ENCODE results near the gene PCDHGA1.
A peak's percentile ranks its signal among the peaks of the same experiment; 100 is the strongest.
"Not testable (repeated sequence)": the region's sequence is repeated elsewhere in the genome, so short reads cannot be mapped to it uniquely, and the experiment has no call there.

Gene PCDHGA1

GRCh38 chr5:141411575-141411974 is 81.3 kb downstream of the PCDHGA1 start:
- H3K27me3 ChIP-seq (ENCODE audit: insufficient read depth, low read length), result no peaks in the 10 kb centered on the region
- WGBS (ENCODE audit: extremely low coverage, insufficient coverage, insufficient read length), result no CpG with 5 or more reads among the region's 3 CpGs
- peaks cover 16 to 20% of the 10 kb centered on the region in 2 experiments for H3K36me3 ChIP-seq (ENCODE audit: control insufficient read depth in 1 of 2, insufficient read depth in 2 of 2, low read length in 2 of 2)

DNA sequence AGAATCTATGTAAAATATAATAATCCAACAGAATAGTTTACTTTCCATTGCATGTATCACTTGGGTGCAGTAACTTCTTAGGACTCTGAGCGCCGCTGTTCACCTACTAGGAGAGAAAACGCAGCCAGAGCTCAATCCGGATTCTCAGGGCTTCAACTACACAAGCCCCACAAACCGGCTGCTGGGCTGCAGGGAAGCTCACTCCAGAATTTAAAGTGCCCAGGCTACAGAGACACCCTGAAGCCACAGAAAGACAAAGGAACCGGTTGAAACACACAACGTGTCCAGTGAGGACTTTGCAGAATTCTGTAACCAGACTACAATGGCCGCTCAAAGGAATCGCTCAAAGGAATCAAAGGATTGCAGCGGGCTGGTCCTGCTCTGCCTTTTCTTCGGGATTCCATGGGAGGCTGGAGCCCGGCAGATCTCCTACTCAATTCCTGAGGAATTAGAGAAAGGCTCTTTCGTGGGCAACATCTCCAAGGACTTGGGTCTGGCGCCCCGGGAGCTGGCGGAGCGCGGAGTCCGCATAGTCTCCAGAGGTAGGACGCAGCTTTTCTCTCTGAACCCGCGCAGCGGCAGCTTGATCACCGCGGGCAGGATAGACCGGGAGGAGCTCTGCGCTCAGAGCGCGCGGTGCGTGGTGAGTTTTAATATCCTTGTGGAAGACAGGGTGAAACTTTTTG is 82.7 kb downstream of the PCDHGA1 start, which contains the start of gene PCDHGA10:
PCDHGA10 (plus strand) TSS at position 134 of the 686 bp plus-strand sequence; CDS start at position 323, 189 bp downstream.
- H2BK12ac ChIP-seq (ENCODE audit: low read length), result no peak within 1 kb of the TSS
- no peaks in the 10 kb centered on the region for H3K27me3 ChIP-seq (ENCODE audit: insufficient read depth, low read length)
- H2BK120ac ChIP-seq (ENCODE audit: insufficient read depth, low read length, poor library complexity), result no peak within 1 kb of the TSS
- H4K12ac ChIP-seq (ENCODE audit: low read depth, low read length), result no peak within 1 kb of the TSS
- peaks cover 5% of the 10 kb centered on the region for H3K79me1 ChIP-seq (ENCODE audit: low read length)
- H2AFZ ChIP-seq (ENCODE audit: insufficient read depth, low read length, poor library complexity), result no peak within 1 kb of the TSS
- H3K4me1 ChIP-seq (ENCODE audit: control insufficient read depth in 1 of 2, insufficient read depth in 2 of 2, low read length in 2 of 2), result peaks cover 4% of the 10 kb centered on the region in 2 experiments
- peaks cover 22% of the 10 kb centered on the region for H3K9me3 ChIP-seq (ENCODE audit: insufficient read depth, low read depth, low read length)
- peak within 1 kb of the TSS; percentile 32 for H4K91ac ChIP-seq (ENCODE audit: low read depth, low read length)
- H3K14ac ChIP-seq (ENCODE audit: low read length), result peak within 1 kb of the TSS; percentile 34
- H3K36me3 ChIP-seq (ENCODE audit: control insufficient read depth in 1 of 2, insufficient read depth in 2 of 2, low read length in 2 of 2), result peaks cover 16 to 20% of the 10 kb centered on the region in 2 experiments
- H3K27ac ChIP-seq (ENCODE audit: low read depth, low read length), result no peak within 1 kb of the TSS
- no peak within 1 kb of the TSS for H2BK5ac ChIP-seq (ENCODE audit: low read depth, low read length, poor library complexity)
- no peak within 1 kb of the TSS for H2AK5ac ChIP-seq (ENCODE audit: low read length)
- peak; percentile 69 to 84 for DNase-seq
- peak within 1 kb of the TSS; percentile 39 for H3K9ac ChIP-seq (ENCODE audit: low read length)
- no CpG with 5 or more reads among the region's 31 CpGs for WGBS (ENCODE audit: extremely low coverage, insufficient coverage, insufficient read length)
- H3K23ac ChIP-seq (ENCODE audit: low read length), result no peak within 1 kb of the TSS
- H3K18ac ChIP-seq (ENCODE audit: low read length), result peak within 1 kb of the TSS; percentile 27
- H4K8ac ChIP-seq (ENCODE audit: low read depth, low read length), result no peak within 1 kb of the TSS
- H3K79me2 ChIP-seq (ENCODE audit: control insufficient read depth, insufficient read depth, low read length, poor library complexity), result no peaks in the 10 kb centered on the region
- no peak within 1 kb of the TSS for H3K4ac ChIP-seq (ENCODE audit: low read depth, low read length)
- H3K4me3 ChIP-seq (ENCODE audit: low read depth, low read length), result peak within 1 kb of the TSS; percentile 70
- H3K4me2 ChIP-seq (ENCODE audit: low read length), result peak within 1 kb of the TSS; percentile 62

More at GRCh38 chr5:141411575-141411974, 81.3 kb downstream of the PCDHGA1 start:
- Histone ChIP-seq H3K79me1 (ENCODE audit: low read length) (no peaks in the 10 kb centered on the region), H3K9ac (ENCODE audit: low read length) (no peak overlapping the region), H3K79me2 (ENCODE audit: control insufficient read depth, insufficient read depth, low read length, poor library complexity) (no peaks in the 10 kb centered on the region), H3K14ac (ENCODE audit: low read length) (no peak overlapping the region), H4K12ac (ENCODE audit: low read depth, low read length) (no peak overlapping the region), H3K9me3 (ENCODE audit: insufficient read depth, low read depth, low read length) (peaks cover 20% of the 10 kb centered on the region), H2BK5ac (ENCODE audit: low read depth, low read length, poor library complexity) (no peak overlapping the region), H3K4me1 (ENCODE audit: control insufficient read depth in 1 of 2, insufficient read depth in 2 of 2, low read length in 2 of 2) (peaks cover 3 to 4% of the 10 kb centered on the region in 2 experiments), H3K18ac (ENCODE audit: low read length) (no peak overlapping the region), H4K91ac (ENCODE audit: low read depth, low read length) (no peak overlapping the region), H2BK12ac (ENCODE audit: low read length) (no peak overlapping the region), H3K4me3 (ENCODE audit: low read depth, low read length) (no peak overlapping the region), H2AK5ac (ENCODE audit: low read length) (no peak overlapping the region), H3K27ac (ENCODE audit: low read depth, low read length) (no peak overlapping the region), H3K4me2 (ENCODE audit: low read length) (no peak overlapping the region), H3K23ac (ENCODE audit: low read length) (no peak overlapping the region), H3K4ac (ENCODE audit: low read depth, low read length) (no peak overlapping the region), H2AFZ (ENCODE audit: insufficient read depth, low read length, poor library complexity) (no peak overlapping the region), H4K8ac (ENCODE audit: low read depth, low read length) (no peak overlapping the region), H2BK120ac (ENCODE audit: insufficient read depth, low read length, poor library complexity) (no peak overlapping the region)
- DNase-seq, result no peak

DNA sequence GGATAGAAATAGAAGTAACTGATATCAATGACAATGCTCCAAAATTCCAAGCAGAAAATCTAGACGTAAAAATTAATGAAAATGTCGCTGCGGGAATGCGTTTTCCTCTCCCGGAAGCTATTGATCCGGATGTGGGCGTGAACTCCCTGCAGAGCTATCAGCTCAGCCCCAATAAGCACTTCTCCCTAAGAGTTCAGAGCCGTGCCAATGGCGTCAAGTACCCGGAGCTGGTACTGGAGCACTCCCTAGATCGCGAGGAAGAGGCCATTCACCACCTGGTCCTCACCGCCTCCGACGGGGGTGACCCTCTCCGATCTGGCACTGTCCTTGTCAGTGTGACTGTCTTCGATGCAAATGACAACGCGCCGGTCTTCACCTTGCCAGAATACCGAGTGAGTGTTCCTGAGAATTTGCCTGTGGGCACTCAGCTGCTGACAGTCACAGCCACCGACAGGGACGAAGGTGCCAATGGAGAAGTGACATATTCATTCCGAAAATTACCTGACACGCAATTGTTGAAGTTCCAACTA is 83.3 kb downstream of the PCDHGA1 start:
- peak overlapping the region; percentile 70 for H3K4me3 ChIP-seq (ENCODE audit: low read depth, low read length)

DNA sequence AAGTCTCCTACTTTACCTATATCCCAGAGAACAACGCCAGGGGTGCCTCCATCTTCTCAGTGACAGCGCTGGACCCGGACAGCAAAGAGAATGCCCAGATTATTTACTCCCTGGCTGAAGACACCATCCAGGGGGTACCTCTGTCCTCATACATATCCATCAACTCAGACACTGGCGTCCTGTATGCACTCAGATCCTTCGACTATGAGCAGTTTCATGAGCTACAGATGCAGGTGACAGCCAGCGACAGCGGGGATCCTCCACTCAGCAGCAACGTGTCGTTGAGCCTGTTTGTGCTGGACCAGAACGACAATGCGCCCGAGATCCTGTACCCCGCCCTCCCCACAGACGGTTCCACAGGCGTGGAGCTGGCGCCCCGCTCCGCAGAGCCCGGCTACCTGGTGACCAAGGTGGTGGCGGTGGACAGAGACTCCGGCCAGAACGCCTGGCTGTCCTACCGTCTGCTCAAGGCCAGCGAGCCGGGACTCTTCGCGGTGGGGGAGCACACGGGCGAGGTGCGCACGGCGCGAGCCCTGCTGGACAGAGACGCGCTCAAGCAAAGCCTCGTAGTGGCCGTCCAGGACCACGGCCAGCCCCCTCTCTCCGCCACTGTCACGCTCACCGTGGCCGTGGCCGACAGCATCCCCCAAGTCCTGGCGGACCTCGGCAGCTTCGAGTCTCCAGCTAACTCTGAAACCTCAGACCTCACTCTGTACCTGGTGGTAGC is 84.4 kb downstream of the PCDHGA1 start:
- H4K91ac ChIP-seq (ENCODE audit: low read depth, low read length); H4K8ac ChIP-seq (ENCODE audit: low read depth, low read length); H3K4me1 ChIP-seq (ENCODE audit: control insufficient read depth in 1 of 2, insufficient read depth in 2 of 2, low read length in 2 of 2); H3K79me1 ChIP-seq (ENCODE audit: low read length); H3K23ac ChIP-seq (ENCODE audit: low read length); H3K27me3 ChIP-seq (ENCODE audit: insufficient read depth, low read length); DNase-seq; H3K18ac ChIP-seq (ENCODE audit: low read length); H3K14ac ChIP-seq (ENCODE audit: low read length); H2BK12ac ChIP-seq (ENCODE audit: low read length); H3K4me3 ChIP-seq (ENCODE audit: low read depth, low read length); H3K9ac ChIP-seq (ENCODE audit: low read length); H2BK5ac ChIP-seq (ENCODE audit: low read depth, low read length, poor library complexity); H3K4me2 ChIP-seq (ENCODE audit: low read length); H2BK120ac ChIP-seq (ENCODE audit: insufficient read depth, low read length, poor library complexity); H2AFZ ChIP-seq (ENCODE audit: insufficient read depth, low read length, poor library complexity); H3K27ac ChIP-seq (ENCODE audit: low read depth, low read length); H2AK5ac ChIP-seq (ENCODE audit: low read length); H4K12ac ChIP-seq (ENCODE audit: low read depth, low read length); H3K4ac ChIP-seq (ENCODE audit: low read depth, low read length); H3K79me2 ChIP-seq (ENCODE audit: control insufficient read depth, insufficient read depth, low read length, poor library complexity): not testable (repeated sequence)
- WGBS (ENCODE audit: extremely low coverage, insufficient coverage, insufficient read length), result no CpG with 5 or more reads among the region's 46 CpGs
- Histone ChIP-seq H3K36me3 (ENCODE audit: control insufficient read depth in 1 of 2, insufficient read depth in 2 of 2, low read length in 2 of 2) (peaks cover 23 to 27% of the 10 kb centered on the region in 2 experiments), H3K9me3 (ENCODE audit: insufficient read depth, low read depth, low read length) (peaks cover 27% of the 10 kb centered on the region)

More for the DNA sequence above, 83.3 kb downstream of the PCDHGA1 start:
- Histone ChIP-seq H3K18ac (ENCODE audit: low read length) (no peak overlapping the region), H3K14ac (ENCODE audit: low read length) (no peak overlapping the region), H3K36me3 (ENCODE audit: control insufficient read depth in 1 of 2, insufficient read depth in 2 of 2, low read length in 2 of 2) (peaks cover 16 to 23% of the 10 kb centered on the region in 2 experiments), H3K4me1 (ENCODE audit: control insufficient read depth in 1 of 2, insufficient read depth in 2 of 2, low read length in 2 of 2) (peaks cover 6 to 8% of the 10 kb centered on the region in 2 experiments), H3K27me3 (ENCODE audit: insufficient read depth, low read length) (no peaks in the 10 kb centered on the region), H3K9me3 (ENCODE audit: insufficient read depth, low read depth, low read length) (peaks cover 24% of the 10 kb centered on the region), H2BK120ac (ENCODE audit: insufficient read depth, low read length, poor library complexity) (no peak overlapping the region), H3K79me1 (ENCODE audit: low read length) (peaks cover 5% of the 10 kb centered on the region), H2BK12ac (ENCODE audit: low read length) (no peak overlapping the region), H2BK5ac (ENCODE audit: low read depth, low read length, poor library complexity) (no peak overlapping the region), H3K23ac (ENCODE audit: low read length) (no peak overlapping the region), H3K4ac (ENCODE audit: low read depth, low read length) (no peak overlapping the region), H3K9ac (ENCODE audit: low read length) (no peak overlapping the region), H3K27ac (ENCODE audit: low read depth, low read length) (no peak overlapping the region), H3K79me2 (ENCODE audit: control insufficient read depth, insufficient read depth, low read length, poor library complexity) (no peaks in the 10 kb centered on the region), H4K8ac (ENCODE audit: low read depth, low read length) (no peak overlapping the region), H2AFZ (ENCODE audit: insufficient read depth, low read length, poor library complexity) (no peak overlapping the region), H4K12ac (ENCODE audit: low read depth, low read length) (no peak overlapping the region), H3K4me2 (ENCODE audit: low read length) (peak overlapping the region; percentile 62), H4K91ac (ENCODE audit: low read depth, low read length) (no peak overlapping the region), H2AK5ac (ENCODE audit: low read length) (no peak overlapping the region)
- DNase-seq, result no peak
- WGBS (ENCODE audit: extremely low coverage, insufficient coverage, insufficient read length), result no CpG with 5 or more reads among the region's 25 CpGs

All from trophoblast cell (in vitro differentiated cells and primary cell).